ENCODE measurements around the gene CENPF. TPM values are rescaled to one million over a fixed set of nuclear protein-coding genes. Genes with fewer than 3 reads are reported as not detected.

Gene CENPF
- total RNA-seq, 1 experiment from 2014 or later = 76.7 TPM

DNA sequence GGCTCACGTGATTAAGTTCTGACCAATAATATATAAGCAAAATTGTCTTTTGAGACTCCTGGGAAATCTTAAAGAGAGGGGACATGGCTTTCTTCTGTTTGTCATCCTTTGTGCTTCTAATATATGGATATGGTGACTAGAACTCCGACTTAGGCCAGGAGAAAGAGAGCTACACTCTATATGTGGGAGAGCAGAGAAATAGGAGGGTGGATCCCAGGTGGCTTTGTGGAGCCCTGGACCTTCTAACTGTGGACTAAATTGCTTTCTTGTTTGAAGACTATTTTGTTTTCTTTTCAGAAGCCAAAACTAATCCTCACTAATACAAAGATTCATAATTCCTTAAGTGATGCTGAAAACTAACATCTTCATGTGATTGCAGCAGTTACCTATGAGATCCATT lies 75.0 kb downstream of the CENPF start:
- no peak for DNase-seq
- H3K4me3 ChIP-seq (ENCODE audit: insufficient read depth, low read depth, low read length) = no peak overlapping the region
- H3K36me3 ChIP-seq (replicated peaks; ENCODE audit: control insufficient read depth, insufficient read depth, low read length) = no peaks in the 10 kb centered on the region
- H3K27me3 ChIP-seq (ENCODE audit: control insufficient read depth, insufficient read depth, low read length) = no peaks in the 10 kb centered on the region

DNA sequence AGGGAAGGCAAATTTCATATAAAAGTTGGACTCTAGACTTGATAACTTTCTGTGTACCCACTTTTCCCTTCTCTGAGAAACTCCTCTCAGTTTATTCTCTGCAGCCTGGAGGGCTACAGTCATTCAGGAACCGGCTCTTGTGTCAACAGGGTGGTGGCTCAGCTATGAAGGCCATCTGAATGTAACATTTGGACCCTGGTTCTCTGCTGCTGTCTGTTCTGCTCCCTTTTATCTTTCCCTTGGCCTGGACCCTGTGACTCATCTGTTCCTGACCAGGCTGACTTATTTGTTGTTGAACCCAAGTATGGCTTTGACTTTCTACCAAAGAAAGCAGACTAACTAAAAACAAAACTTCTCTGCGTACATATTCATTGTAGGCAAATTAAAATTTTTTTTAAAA lies 75.4 kb downstream of the CENPF start:
- Histone ChIP-seq H3K36me3 (replicated peaks; ENCODE audit: control insufficient read depth, insufficient read depth, low read length) (no peaks in the 10 kb centered on the region), H3K4me3 (ENCODE audit: insufficient read depth, low read depth, low read length) (no peak overlapping the region), H3K27me3 (ENCODE audit: control insufficient read depth, insufficient read depth, low read length) (no peaks in the 10 kb centered on the region)
- no peak for DNase-seq

DNA sequence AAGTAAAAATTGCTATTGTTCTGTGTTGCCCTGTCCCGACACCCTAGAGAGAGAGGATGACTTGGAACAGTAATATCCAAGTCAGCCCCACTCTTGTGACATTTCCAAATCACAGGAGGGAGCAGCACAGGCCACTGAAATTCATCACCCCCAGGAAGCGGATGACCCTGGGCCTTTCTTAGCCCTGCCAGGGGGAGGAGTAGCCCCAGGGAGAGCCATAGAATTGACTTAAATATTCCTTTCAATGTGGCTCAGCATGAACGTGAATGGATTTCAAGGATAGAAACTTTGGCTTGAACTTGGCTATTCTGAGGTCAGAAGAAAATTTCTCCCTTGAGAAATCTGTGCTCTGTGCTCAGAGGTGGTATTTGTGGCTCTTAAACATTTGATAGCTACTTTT lies 80.6 kb downstream of the CENPF start:
- peak; percentile 54 for DNase-seq
- H3K36me3 ChIP-seq (replicated peaks; ENCODE audit: control insufficient read depth, insufficient read depth, low read length) = no peaks in the 10 kb centered on the region
- no peak overlapping the region for H3K4me3 ChIP-seq (ENCODE audit: insufficient read depth, low read depth, low read length)
- H3K27me3 ChIP-seq (ENCODE audit: control insufficient read depth, insufficient read depth, low read length) = no peaks in the 10 kb centered on the region

DNA sequence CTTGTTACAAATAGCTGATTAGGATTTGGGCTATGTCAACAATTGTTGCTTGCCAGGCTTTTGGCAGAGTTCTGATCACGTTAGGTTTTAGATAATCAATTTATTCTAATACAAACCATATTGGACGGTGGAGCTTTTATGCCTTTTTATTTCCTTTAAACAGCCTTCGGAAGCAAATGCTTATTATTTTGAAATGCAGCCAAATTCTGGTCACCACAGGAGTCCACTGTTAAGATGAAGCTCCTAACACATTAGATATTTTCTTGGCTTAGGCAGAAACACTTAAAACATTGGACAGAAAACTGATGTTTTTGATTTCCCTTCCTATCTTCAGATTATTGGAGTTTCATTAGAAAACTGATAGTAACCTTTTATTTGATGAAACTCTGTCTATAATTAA lies 82.9 kb downstream of the CENPF start:
- no peak for DNase-seq
- Histone ChIP-seq H3K27me3 (ENCODE audit: control insufficient read depth, insufficient read depth, low read length) (no peaks in the 10 kb centered on the region), H3K4me3 (ENCODE audit: insufficient read depth, low read depth, low read length) (no peak overlapping the region), H3K36me3 (replicated peaks; ENCODE audit: control insufficient read depth, insufficient read depth, low read length) (no peaks in the 10 kb centered on the region)

DNA sequence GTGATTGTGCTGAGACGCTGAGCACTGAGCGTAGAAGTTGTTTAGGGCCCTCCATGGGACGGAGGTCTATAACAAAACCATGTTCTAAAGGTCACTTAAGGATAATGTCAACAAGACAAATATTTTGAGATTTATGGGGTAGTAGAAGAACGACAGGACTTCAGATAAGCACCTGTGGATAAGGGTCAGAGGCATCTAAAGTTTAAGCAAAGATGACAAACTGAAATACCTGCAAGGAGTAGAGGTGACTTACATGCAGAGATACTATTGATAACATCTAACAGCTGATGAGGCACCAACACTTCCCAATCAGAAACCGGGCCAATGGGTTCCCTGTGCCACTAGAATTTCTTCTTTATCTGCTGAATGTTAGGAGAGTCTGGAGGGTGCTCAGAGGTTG lies 83.5 kb downstream of the CENPF start:
- no peak overlapping the region for H3K4me3 ChIP-seq (ENCODE audit: insufficient read depth, low read depth, low read length)
- H3K27me3 ChIP-seq (ENCODE audit: control insufficient read depth, insufficient read depth, low read length) = no peaks in the 10 kb centered on the region
- H3K36me3 ChIP-seq (replicated peaks; ENCODE audit: control insufficient read depth, insufficient read depth, low read length) = no peaks in the 10 kb centered on the region
- DNase-seq = no peak

DNA sequence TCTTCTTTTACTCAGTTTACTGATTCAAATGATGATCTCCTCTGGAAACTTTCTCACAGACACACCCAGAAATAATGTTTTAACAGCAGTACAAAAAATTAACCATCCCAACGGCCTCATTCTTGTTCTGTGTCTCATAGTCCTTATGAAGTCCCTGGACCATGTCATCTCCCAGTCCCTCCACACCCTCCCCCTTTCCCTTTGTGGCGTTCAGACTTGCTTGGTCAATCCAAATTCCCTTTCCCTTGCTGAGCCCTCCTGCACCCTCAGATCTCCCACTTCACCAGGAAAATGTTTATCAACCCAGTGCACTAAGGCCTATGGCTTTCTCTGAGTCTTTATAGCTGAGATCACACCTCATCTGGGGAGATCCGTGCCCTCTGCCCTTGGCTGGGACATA lies 85.9 kb downstream of the CENPF start:
- Histone ChIP-seq H3K4me3 (ENCODE audit: insufficient read depth, low read depth, low read length) (no peak overlapping the region), H3K27me3 (ENCODE audit: control insufficient read depth, insufficient read depth, low read length) (no peaks in the 10 kb centered on the region), H3K36me3 (replicated peaks; ENCODE audit: control insufficient read depth, insufficient read depth, low read length) (no peaks in the 10 kb centered on the region)
- DNase-seq = no peak

DNA sequence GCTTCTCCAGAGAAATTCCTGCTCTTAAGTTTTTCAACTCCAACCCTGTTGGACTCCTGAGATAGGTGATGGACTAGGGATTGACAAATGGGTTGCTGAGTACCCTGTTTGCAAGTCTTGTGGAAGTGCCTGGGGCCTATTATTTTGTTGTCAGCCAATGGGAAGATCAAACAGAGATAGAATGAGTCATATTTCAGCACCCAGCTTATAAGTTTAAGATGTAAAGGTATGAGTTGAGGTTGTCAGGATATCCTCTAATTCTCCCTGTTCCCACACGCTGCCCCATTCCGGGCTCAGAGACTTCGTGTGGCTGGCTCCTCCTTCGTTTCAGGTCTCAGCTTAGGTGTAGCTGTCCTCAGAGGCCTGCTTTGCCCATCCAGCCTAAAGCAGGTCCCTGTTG lies 91.8 kb downstream of the CENPF start:
- Histone ChIP-seq H3K4me3 (ENCODE audit: insufficient read depth, low read depth, low read length) (no peak overlapping the region), H3K27me3 (ENCODE audit: control insufficient read depth, insufficient read depth, low read length) (no peaks in the 10 kb centered on the region), H3K36me3 (replicated peaks; ENCODE audit: control insufficient read depth, insufficient read depth, low read length) (no peaks in the 10 kb centered on the region)
- no peak for DNase-seq

DNA sequence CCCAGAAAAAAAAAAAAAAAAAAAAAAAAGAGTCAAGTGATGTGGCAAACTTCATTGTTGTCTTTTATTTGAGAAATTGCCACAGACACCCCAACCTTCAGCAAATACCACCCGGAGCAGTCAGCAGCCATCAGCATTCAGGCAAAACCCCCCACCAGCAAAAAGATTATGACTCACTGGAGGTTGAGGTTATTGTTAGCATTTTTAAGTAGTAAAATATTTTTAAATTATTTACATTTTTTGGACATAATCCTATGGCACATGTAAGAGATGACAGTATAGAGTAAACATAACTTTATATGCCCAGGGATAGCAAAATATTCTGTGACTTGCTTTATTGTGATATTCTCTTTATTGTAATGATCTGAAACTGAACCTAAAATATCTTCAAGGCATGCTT lies 95.6 kb downstream of the CENPF start:
- no peaks in the 10 kb centered on the region for H3K27me3 ChIP-seq (ENCODE audit: control insufficient read depth, insufficient read depth, low read length)
- no peak overlapping the region for H3K4me3 ChIP-seq (ENCODE audit: insufficient read depth, low read depth, low read length)
- no peak for DNase-seq
- no peaks in the 10 kb centered on the region for H3K36me3 ChIP-seq (replicated peaks; ENCODE audit: control insufficient read depth, insufficient read depth, low read length)

DNA sequence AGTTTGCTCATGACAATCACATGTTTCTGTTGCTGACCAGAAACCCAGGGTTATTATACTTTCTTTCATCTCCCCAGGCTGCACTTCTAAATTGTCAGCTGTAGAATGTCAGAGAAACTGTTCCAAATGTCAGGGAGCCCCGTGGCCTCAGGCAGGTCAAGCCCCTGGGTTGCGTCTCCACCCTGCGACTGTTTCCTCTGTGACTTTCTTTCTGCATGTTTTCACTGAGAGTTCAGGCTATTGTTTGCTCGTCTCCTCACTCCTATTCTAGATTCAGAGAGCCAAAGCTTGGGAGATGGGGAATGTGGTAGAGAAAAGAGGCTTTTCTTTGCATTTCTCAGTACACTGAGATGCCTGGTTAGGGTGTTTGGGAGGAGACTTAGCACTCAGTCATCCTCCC lies 97.4 kb downstream of the CENPF start:
- Histone ChIP-seq H3K4me3 (ENCODE audit: insufficient read depth, low read depth, low read length) (no peak overlapping the region), H3K36me3 (replicated peaks; ENCODE audit: control insufficient read depth, insufficient read depth, low read length) (no peaks in the 10 kb centered on the region), H3K27me3 (ENCODE audit: control insufficient read depth, insufficient read depth, low read length) (no peaks in the 10 kb centered on the region)
- DNase-seq = no peak

DNA sequence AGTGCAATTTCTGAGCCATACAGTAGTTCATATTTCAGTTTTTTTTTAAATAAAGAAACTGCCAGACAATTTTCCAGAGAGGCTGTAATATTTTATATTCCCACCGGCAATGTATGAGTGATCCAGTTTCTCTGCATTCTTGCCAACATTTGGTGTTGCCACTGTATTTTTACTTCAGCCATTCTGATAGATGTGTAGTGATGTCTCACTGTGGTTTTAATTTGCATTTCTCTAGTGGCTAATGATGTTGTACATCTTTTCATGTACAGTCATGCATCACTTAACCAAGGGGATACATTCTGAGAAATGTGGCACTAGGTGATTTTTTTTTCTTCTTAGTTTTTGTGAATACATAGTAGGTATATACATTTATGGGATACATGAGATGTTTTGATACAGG lies 99.6 kb downstream of the CENPF start:
- Histone ChIP-seq H3K27me3 (ENCODE audit: control insufficient read depth, insufficient read depth, low read length) (no peaks in the 10 kb centered on the region), H3K4me3 (ENCODE audit: insufficient read depth, low read depth, low read length) (no peak overlapping the region), H3K36me3 (replicated peaks; ENCODE audit: control insufficient read depth, insufficient read depth, low read length) (no peaks in the 10 kb centered on the region)
- DNase-seq = no peak

DNA sequence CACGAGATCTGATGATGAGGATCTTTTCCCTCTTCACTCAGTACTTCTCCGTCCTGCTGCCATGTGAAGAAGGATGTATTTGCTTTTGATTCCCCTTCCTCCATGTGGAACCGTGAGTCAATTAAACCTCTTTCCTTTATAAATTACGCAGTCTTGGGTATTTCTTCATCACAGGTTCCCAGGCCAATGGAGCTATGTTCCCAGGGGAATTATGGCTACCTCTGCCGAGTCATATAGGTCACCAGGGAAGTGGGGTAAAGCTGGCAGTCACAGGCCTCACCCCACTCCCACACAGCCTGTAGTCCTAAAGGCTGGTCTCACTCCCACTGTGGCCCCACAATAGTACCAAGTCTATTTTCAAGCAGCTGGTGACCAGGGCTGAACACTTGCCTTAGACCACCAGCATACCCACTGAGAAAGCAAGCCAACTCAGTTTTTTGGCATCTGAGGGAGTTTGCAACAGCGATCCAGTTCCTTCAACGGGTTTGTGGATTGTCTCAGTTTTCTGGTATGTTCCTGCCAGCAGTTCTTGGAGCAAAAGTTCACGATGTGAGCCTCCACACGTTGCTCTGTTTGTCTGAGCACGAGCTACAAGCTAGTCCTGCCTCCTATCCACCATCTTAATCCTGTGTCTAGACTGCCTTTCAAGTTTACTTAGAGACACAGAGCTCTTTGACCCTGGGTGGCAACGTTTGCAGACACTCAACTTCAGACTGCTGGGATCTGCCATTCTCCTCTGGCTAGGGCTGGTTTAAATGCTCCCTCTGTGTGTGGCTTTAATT lies 104.5 kb downstream of the CENPF start:
- H3K27me3 ChIP-seq (ENCODE audit: control insufficient read depth, insufficient read depth, low read length) = no peaks in the 10 kb centered on the region
- DNase-seq = no peak
- H3K36me3 ChIP-seq (replicated peaks; ENCODE audit: control insufficient read depth, insufficient read depth, low read length) = no peaks in the 10 kb centered on the region
- no peak overlapping the region for H3K4me3 ChIP-seq (ENCODE audit: insufficient read depth, low read depth, low read length)

DNA sequence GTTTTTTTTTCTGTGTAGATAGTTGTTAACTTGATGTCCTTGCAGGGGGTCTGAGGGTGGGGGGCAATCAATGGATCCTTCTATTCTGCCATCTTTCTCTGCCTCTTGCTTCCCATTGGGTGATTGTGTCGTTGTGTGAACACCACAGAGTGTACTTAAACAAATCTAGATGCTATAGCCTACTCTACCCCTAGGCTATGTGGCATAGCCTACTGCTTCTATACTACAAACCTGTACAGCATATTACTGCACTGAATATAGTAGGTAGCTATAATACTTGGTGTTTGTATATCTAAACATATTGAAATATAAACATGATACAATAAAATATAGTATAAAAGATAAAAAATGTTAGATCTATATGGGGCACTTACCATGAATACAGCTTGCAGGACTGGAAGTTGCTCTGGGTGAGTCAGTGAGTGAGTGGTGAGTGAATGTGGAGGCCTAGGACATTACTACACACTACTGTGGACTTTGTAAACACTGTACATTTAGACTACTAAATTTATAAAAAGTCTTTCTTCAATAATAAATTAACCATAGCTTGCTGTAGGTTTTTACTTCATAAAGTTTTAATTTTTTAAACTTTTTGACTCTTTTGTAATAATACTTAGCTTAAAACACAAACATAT lies 105.4 kb downstream of the CENPF start:
- DNase-seq = no peak
- Histone ChIP-seq H3K4me3 (ENCODE audit: insufficient read depth, low read depth, low read length) (no peak overlapping the region), H3K27me3 (ENCODE audit: control insufficient read depth, insufficient read depth, low read length) (no peaks in the 10 kb centered on the region), H3K36me3 (replicated peaks; ENCODE audit: control insufficient read depth, insufficient read depth, low read length) (no peaks in the 10 kb centered on the region)

DNA sequence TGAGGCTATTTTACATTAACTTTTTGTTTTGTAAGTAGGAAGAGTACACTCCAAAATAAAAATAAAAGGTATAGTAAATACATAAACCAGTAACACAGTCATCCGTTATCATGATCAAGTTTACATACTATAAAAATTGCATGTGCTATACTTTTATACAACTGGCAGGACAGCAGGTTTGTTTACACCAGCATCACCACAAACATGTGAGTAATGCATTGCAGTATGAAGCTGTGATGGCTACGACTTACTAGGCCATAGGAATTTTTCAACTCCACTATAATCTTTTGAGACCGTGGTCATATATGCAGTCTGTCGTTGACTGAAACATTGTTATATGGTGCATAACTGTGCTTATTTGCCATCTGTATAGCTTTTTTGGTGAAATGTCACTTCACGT lies 106.2 kb downstream of the CENPF start:
- H3K36me3 ChIP-seq (replicated peaks; ENCODE audit: control insufficient read depth, insufficient read depth, low read length) = no peaks in the 10 kb centered on the region
- no peak overlapping the region for H3K4me3 ChIP-seq (ENCODE audit: insufficient read depth, low read depth, low read length)
- no peaks in the 10 kb centered on the region for H3K27me3 ChIP-seq (ENCODE audit: control insufficient read depth, insufficient read depth, low read length)
- DNase-seq = no peak

DNA sequence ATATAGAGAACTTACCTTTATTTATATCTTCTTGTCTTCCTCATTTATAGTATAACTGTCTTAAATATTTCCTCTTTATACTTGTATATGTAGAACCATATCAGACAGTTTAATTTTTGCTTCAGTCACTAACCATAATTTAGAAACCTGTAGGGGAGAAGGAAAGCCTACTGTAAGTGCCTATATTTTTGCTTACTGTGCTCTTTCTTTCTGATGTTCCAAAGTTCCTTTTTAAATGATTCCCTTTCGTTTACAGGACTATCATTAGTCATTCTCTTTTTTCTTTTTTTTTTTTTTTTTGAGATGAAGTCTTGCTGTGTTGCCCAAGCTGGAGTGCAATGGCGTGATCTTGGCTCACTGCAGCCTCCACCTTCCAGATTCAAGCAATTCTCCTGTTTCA lies 109.7 kb downstream of the CENPF start:
- no peaks in the 10 kb centered on the region for H3K27me3 ChIP-seq (ENCODE audit: control insufficient read depth, insufficient read depth, low read length)
- DNase-seq = no peak
- no peaks in the 10 kb centered on the region for H3K36me3 ChIP-seq (replicated peaks; ENCODE audit: control insufficient read depth, insufficient read depth, low read length)
- no peak overlapping the region for H3K4me3 ChIP-seq (ENCODE audit: insufficient read depth, low read depth, low read length)

All from H7 (cell line).